ENCODE measurements around the gene PRKX. TPM values are rescaled to one million over a fixed set of nuclear protein-coding genes. Genes with fewer than 3 reads are reported as not detected.

The PRKX gene
- total RNA-seq, 1 experiment from 2014 or later: 35.3 TPM

DNA sequence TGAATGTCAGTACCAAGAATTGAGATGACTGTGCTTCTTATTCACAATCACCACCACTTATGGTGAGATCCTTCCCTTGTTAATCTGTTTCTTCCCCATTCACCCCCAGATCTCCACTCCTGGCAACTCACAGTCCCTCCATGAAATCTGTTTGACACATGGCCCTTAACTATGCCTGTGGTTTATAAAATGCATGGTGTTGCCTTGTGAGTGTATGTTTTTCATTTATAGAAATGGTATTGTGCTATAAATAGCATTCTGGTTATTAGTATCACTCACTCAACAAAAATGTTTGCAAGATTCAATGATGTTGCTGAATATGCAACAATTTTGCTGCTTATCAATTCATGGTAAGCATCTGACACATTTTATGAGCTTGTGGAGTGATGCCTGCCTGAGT is 131.0 kb downstream of the PRKX start:
- no peaks in the 10 kb centered on the region for H3K4me1 Mint-ChIP-seq (ENCODE audit: insufficient read depth, unreplicated experiment)
- H3K9me3 Mint-ChIP-seq (ENCODE audit: unreplicated experiment): peaks cover 7% of the 10 kb centered on the region
- H3K4me3 Mint-ChIP-seq (ENCODE audit: unreplicated experiment): no peak overlapping the region
- POLR2A ChIA-PET: no interaction called here
- CTCF ChIA-PET: interaction anchor here (0.6 to 0.9 kb wide), 2 partner anchors 97 to 547 kb away, joined by 3 read pairs; no protein-coding TSS in a partner anchor
- TF ChIP-seq, protein P1, sequence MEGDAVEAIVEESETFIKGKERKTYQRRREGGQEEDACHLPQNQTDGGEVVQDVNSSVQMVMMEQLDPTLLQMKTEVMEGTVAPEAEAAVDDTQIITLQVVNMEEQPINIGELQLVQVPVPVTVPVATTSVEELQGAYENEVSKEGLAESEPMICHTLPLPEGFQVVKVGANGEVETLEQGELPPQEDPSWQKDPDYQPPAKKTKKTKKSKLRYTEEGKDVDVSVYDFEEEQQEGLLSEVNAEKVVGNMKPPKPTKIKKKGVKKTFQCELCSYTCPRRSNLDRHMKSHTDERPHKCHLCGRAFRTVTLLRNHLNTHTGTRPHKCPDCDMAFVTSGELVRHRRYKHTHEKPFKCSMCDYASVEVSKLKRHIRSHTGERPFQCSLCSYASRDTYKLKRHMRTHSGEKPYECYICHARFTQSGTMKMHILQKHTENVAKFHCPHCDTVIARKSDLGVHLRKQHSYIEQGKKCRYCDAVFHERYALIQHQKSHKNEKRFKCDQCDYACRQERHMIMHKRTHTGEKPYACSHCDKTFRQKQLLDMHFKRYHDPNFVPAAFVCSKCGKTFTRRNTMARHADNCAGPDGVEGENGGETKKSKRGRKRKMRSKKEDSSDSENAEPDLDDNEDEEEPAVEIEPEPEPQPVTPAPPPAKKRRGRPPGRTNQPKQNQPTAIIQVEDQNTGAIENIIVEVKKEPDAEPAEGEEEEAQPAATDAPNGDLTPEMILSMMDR (IDR thresholded peaks at IDR 0.05; ENCODE audit: unreplicated experiment): no peak
- H3K36me3 Mint-ChIP-seq (ENCODE audit: insufficient read depth, unreplicated experiment): no peaks in the 10 kb centered on the region
- peaks cover 55% of the 10 kb centered on the region for H3K27me3 Mint-ChIP-seq (ENCODE audit: insufficient read depth, unreplicated experiment)
- no peak for DNase-seq (ENCODE audit: unreplicated experiment)
- H3K27ac Mint-ChIP-seq (ENCODE audit: low read depth, unreplicated experiment): no peak overlapping the region
- intact Hi-C loops (cut with micrococcal nuclease): no loop called here
- no TSS peak for BruUV-seq (replicated peaks)

DNA sequence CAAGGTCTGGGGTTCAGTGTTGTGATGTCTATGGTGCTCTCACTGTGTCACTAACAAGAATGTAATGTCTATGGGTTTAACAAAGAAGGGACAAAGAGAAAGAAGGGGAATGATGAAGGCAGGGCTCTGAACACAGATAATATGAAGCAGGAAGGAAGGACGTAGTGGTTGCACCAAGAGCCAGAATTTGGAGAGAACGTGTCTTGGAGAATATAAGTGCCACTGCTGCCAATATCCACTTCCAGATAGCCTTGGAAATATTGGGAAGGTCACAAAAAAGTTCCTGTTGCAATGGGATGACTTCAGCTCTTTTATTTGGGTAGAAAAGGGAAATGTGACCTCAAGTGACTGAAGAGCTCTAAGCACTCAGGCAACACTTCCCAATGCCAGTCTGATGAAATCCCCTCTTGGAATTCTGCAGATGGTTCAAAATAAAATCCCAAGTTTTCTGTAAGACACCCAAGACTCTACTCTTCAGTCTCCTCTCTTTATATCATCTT is 131.8 kb downstream of the PRKX start:
- TF ChIP-seq, protein P1 (IDR thresholded peaks at IDR 0.05; ENCODE audit: unreplicated experiment): no peak
- intact Hi-C loops (cut with micrococcal nuclease): no loop called here
- H3K27ac Mint-ChIP-seq (ENCODE audit: low read depth, unreplicated experiment): no peak overlapping the region
- BruUV-seq (replicated peaks): no TSS peak
- no peaks in the 10 kb centered on the region for H3K4me1 Mint-ChIP-seq (ENCODE audit: insufficient read depth, unreplicated experiment)
- H3K4me3 Mint-ChIP-seq (ENCODE audit: unreplicated experiment): no peak overlapping the region
- H3K36me3 Mint-ChIP-seq (ENCODE audit: insufficient read depth, unreplicated experiment): no peaks in the 10 kb centered on the region
- no peak for DNase-seq (ENCODE audit: unreplicated experiment)
- H3K27me3 Mint-ChIP-seq (ENCODE audit: insufficient read depth, unreplicated experiment): peaks cover 55% of the 10 kb centered on the region
- POLR2A ChIA-PET: no interaction called here
- CTCF ChIA-PET: no interaction called here
- peaks cover 7% of the 10 kb centered on the region for H3K9me3 Mint-ChIP-seq (ENCODE audit: unreplicated experiment)

DNA sequence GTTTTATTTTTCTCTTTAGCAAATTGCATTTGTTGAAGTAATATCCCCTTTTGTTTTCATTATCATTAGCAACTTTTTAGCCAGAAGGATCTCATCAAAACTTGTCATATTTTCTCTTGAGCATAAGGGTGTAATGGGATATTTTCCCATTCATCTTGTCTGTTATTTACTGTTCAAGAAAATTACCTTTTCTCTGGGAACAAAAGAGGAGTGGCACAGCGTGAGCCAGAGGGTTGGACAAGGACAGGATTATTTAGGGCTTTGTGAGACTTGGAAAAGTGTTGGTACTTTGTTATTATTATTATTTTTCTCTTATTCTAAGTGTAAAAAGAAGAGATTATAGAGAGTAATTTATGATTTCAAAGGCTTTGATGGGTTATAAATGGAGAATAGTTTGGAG is 135.9 kb downstream of the PRKX start:
- ChIA-PET POLR2A (no interaction called here), CTCF (no interaction called here)
- no peak for DNase-seq (ENCODE audit: unreplicated experiment)
- BruUV-seq (replicated peaks): no TSS peak
- TF ChIP-seq, protein P1 (IDR thresholded peaks at IDR 0.05; ENCODE audit: unreplicated experiment): no peak
- H3K27ac Mint-ChIP-seq (ENCODE audit: low read depth, unreplicated experiment): no peak overlapping the region
- no peaks in the 10 kb centered on the region for H3K36me3 Mint-ChIP-seq (ENCODE audit: insufficient read depth, unreplicated experiment)
- intact Hi-C loops (cut with micrococcal nuclease): no loop called here
- H3K9me3 Mint-ChIP-seq (ENCODE audit: unreplicated experiment): peaks cover 7% of the 10 kb centered on the region
- peaks cover 33% of the 10 kb centered on the region for H3K27me3 Mint-ChIP-seq (ENCODE audit: insufficient read depth, unreplicated experiment)
- peaks cover 6% of the 10 kb centered on the region for H3K4me1 Mint-ChIP-seq (ENCODE audit: insufficient read depth, unreplicated experiment)
- H3K4me3 Mint-ChIP-seq (ENCODE audit: unreplicated experiment): no peak overlapping the region

DNA sequence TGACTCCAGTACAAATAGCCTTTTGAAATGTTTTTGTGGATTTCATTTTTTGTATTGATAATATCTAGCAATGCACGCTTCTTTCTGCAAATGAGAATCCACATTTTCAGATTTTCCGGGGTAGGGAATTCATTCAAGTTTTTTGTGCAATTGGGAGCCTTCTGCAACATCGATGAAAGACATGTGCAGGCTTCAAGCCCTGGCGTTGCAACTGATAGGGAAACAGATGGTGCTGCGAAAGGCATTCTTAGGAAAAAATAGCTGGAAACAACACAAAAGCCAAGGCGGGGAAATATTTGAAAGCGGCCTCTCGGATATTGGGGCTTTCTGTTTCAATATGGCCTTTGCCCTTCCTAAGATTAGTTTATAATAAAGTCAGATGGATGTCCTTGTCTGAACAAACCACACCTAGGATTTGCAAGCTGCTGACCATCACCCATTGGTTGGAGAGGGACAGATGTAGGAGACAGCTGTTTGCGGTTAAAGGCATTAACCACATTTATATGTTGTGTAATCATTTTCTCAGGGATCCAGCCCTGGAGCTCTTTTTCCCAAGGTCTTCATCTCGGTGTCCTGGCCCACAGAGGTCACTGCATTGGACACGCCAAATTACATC is 136.5 kb downstream of the PRKX start:
- H3K36me3 Mint-ChIP-seq (ENCODE audit: insufficient read depth, unreplicated experiment): no peaks in the 10 kb centered on the region
- TF ChIP-seq, protein P1 (IDR thresholded peaks at IDR 0.05; ENCODE audit: unreplicated experiment): no peak
- H3K27me3 Mint-ChIP-seq (ENCODE audit: insufficient read depth, unreplicated experiment): peaks cover 31% of the 10 kb centered on the region
- H3K27ac Mint-ChIP-seq (ENCODE audit: low read depth, unreplicated experiment): no peak overlapping the region
- ChIA-PET POLR2A (no interaction called here), CTCF (no interaction called here)
- no TSS peak for BruUV-seq (replicated peaks)
- DNase-seq (ENCODE audit: unreplicated experiment): no peak
- peaks cover 7% of the 10 kb centered on the region for H3K9me3 Mint-ChIP-seq (ENCODE audit: unreplicated experiment)
- no peak overlapping the region for H3K4me3 Mint-ChIP-seq (ENCODE audit: unreplicated experiment)
- H3K4me1 Mint-ChIP-seq (ENCODE audit: insufficient read depth, unreplicated experiment): peaks cover 6% of the 10 kb centered on the region
- intact Hi-C loops (cut with micrococcal nuclease): no loop called here

Data from MCF 10A (cell line).